Hindlimb muscle (tissue), 1 donor: ENCODE measurements around the gene PIK3CD. TPM values are rescaled to one million over a fixed set of nuclear protein-coding genes. Genes with fewer than 3 reads are reported as not detected.

Source experiments
- polyA plus RNA-seq: library from polyadenylated mRNA; unstranded; fragments of 120-200 nt; gene quantifications from one replicate; pipeline ENCODE4 v1.2.1, GENCODE V29; 2013; ENCODE audit not compliant: insufficient read length

Gene PIK3CD
- polyA plus RNA-seq, 1 donor, result 4.2 TPM

Other genes starting within 250 kb of the PIK3CD start
- 1.2 TPM for gene SLC25A33, start 112.3 kb upstream of the PIK3CD start, polyA plus RNA-seq
- 20.3 TPM for gene TMEM201, start 62.8 kb upstream of the PIK3CD start, polyA plus RNA-seq
- 78.9 TPM for gene CLSTN1, start 172.2 kb downstream of the PIK3CD start, polyA plus RNA-seq